BJ (cell line): ENCODE measurements around the gene MKNK2. TPM values are rescaled to one million over a fixed set of nuclear protein-coding genes. Genes with fewer than 3 reads are reported as not detected.

Source experiments
- CTCF ChIA-PET: fragments of 350-600 bp; formaldehyde crosslinking; extraction: SDS; loops from one replicate; lab custom pipeline; 2021; ENCODE audit warnings: antibody characterized with exemption, inconsistent platforms; lab: Yijun Ruan, JAX
- POLR2A ChIA-PET: fragments of 300-600 bp; sonication (Branson Sonifier 250); formaldehyde crosslinking; extraction: SDS; loops from one replicate; lab custom pipeline; 2021; ENCODE audit warnings: antibody characterized with exemption; lab: Charles Lee
- DNase-seq: peaks from one replicate; pipeline ENCODE4 v3.0.0-alpha.2; 2011; ENCODE audit warnings: low read depth
- H3K27me3 ChIP-seq: 2 replicates; pipeline ENCODE4 v1.6.0; 2011; ENCODE audit warnings: low read length; ENCODE audit not compliant: control insufficient read depth, insufficient read depth
- H3K36me3 ChIP-seq: 2 replicates; pipeline ENCODE4 v1.5.1; 2011; ENCODE audit warnings: low read length; ENCODE audit not compliant: control insufficient read depth, insufficient read depth
- H3K4me3 ChIP-seq: 2 replicates; pipeline ENCODE4 v1.5.1; 2011; ENCODE audit warnings: low read depth, mild to moderate bottlenecking, control low read depth, low read length
- CTCF ChIP-seq: IDR thresholded peaks from 2 replicates; pipeline ENCODE4 v1.5.1; 2011; ENCODE audit warnings: low read depth, mild to moderate bottlenecking, control low read depth, inconsistent platforms, low read length, moderate library complexity; ENCODE audit not compliant: insufficient read depth
- polyA plus RNA-seq: library from polyadenylated mRNA; depleted of rRNA; stranded (reverse); fragments of >200 nt; gene quantifications from 2 replicates; pipeline ENCODE4 v1.2.3, GENCODE V29; 2011

The MKNK2 gene
- polyA plus RNA-seq, 1 experiment = 108 TPM

- ChIA-PET CTCF (interaction anchor here (1.5 kb wide), 1 partner anchor 22 kb away, joined by 5 read pairs; no protein-coding TSS in a partner anchor), POLR2A (no interaction called here)
- no peak for DNase-seq
- Histone ChIP-seq H3K27me3 (no peaks in the 10 kb centered on the region), H3K4me3 (no peak overlapping the region), H3K36me3 (peaks cover 39% of the 10 kb centered on the region)
- TF ChIP-seq CTCF = no peak
Measured at GRCh38 chr19:2047449-2048103, 3.5 kb downstream of the MKNK2 start.

GRCh38 chr19:2047076-2047448 lies 4.0 kb downstream of the MKNK2 start:
- Histone ChIP-seq H3K27me3 (no peaks in the 10 kb centered on the region), H3K4me3 (no peak overlapping the region), H3K36me3 (peaks cover 42% of the 10 kb centered on the region)
- POLR2A ChIA-PET = no interaction called here
- CTCF ChIA-PET = no interaction called here
- no peak for DNase-seq
- TF ChIP-seq CTCF = no peak

GRCh38 chr19:2046046-2046907 lies 4.8 kb downstream of the MKNK2 start:
- Histone ChIP-seq H3K27me3 (no peaks in the 10 kb centered on the region), H3K4me3 (no peak overlapping the region), H3K36me3 (peaks cover 47% of the 10 kb centered on the region)
- DNase-seq = no peak
- no peak for TF ChIP-seq CTCF
- CTCF ChIA-PET = interaction anchor here (0.6 kb wide), 1 partner anchor 221 kb away, joined by 4 read pairs; no protein-coding TSS in a partner anchor
- POLR2A ChIA-PET = no interaction called here

- Histone ChIP-seq H3K27me3 (no peaks in the 10 kb centered on the region), H3K36me3 (peaks cover 53% of the 10 kb centered on the region), H3K4me3 (no peak overlapping the region)
- ChIA-PET CTCF (interaction anchor here (0.6 kb wide), 1 partner anchor 222 kb away, joined by 4 read pairs; no protein-coding TSS in a partner anchor), POLR2A (no interaction called here)
- no peak for DNase-seq
- no peak for TF ChIP-seq CTCF
Measured at GRCh38 chr19:2045501-2046045, 5.5 kb downstream of the MKNK2 start.
